ENCODE results near the gene RPS6KA5. TPM values are rescaled to one million over a fixed set of nuclear protein-coding genes. Genes with fewer than 3 reads are reported as not detected.
"Not testable (repeated sequence)": the region's sequence is repeated elsewhere in the genome, so short reads cannot be mapped to it uniquely, and the experiment has no call there.

Gene RPS6KA5
- total RNA-seq, 1 donor, result 0.86 TPM

DNA sequence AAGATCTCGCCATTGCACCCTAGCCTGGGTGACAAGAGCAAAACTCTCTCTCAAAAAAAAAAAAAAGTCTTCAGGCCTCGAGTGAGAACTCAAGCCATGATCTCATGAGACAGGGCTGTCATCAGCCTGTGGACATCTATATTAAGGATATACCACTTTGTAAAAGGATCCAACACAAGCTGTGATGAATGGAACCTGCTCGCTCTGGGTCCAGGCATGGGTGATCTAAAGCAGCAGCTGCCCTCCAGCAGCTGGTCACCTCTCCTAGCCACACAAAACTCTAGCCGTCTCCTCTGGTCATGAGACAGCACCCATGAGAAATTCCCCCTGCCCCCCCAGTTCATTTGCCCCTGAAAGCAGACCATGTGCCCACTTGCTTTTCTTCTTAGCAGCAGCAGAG is 34.3 kb upstream of the RPS6KA5 start:
- DNase-seq (ENCODE audit: low read depth), result no peak
- TF ChIP-seq, protein P1, sequence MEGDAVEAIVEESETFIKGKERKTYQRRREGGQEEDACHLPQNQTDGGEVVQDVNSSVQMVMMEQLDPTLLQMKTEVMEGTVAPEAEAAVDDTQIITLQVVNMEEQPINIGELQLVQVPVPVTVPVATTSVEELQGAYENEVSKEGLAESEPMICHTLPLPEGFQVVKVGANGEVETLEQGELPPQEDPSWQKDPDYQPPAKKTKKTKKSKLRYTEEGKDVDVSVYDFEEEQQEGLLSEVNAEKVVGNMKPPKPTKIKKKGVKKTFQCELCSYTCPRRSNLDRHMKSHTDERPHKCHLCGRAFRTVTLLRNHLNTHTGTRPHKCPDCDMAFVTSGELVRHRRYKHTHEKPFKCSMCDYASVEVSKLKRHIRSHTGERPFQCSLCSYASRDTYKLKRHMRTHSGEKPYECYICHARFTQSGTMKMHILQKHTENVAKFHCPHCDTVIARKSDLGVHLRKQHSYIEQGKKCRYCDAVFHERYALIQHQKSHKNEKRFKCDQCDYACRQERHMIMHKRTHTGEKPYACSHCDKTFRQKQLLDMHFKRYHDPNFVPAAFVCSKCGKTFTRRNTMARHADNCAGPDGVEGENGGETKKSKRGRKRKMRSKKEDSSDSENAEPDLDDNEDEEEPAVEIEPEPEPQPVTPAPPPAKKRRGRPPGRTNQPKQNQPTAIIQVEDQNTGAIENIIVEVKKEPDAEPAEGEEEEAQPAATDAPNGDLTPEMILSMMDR (IDR thresholded peaks at IDR 0.05; ENCODE audit: insufficient read depth, low read depth, low read length), result no peak
- H3K4me3 ChIP-seq (ENCODE audit: low read depth, low read length), result no peak overlapping the region

DNA sequence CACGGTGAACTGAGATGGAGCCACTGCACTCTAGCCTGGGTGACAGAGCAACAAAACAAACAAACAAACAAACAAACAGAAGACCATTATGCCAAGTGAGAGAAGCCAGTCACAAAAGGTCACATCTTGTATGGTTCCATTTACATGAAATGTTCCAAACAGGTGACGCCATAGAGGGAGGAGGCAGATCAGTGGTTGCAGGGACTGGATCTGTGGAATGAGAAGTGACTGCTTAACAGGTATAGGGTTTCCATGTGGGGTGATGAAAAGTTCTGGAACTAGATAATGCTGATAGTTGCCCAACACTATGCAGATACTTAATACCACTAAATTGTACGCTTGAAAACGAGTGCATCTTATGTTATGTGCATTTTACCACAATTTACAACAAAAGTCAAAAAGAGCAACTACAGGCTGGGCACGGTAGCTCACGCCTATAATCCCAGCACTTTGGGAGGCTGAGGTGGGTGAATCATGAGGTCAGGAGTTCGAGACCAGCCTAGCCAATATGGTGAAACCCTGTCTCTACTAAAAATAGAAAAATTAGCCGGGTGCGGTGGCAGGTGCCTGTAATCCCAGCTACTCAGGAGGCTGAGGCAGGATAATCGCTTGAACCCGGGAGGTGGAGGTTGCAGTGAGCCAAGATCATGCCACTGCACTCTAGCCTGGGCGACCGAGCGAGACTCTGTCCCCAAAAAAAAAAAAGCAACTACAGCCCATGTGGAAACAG is 33.5 kb upstream of the RPS6KA5 start:
- H3K4me3 ChIP-seq (ENCODE audit: low read depth, low read length); DNase-seq (ENCODE audit: low read depth): not testable (repeated sequence)

DNA sequence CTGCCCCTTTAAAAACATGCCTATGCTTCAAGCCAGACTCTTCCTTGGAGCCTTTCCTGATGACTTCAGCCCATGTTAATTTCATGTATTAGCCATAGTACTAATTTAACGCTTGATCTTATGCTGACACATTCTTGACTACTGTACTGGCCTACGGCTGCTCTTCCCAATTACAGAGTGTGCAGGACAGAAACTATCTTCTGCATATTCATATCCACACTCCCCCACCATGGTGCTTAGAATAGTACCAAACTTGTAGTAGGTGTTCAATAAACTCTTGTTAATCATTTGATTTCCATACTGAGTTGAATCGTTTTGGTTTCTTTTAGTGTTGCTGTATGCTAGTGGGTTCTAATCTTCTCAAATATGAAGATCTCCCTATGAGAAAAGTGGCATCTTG is 31.6 kb upstream of the RPS6KA5 start:
- TF ChIP-seq, protein P1 (IDR thresholded peaks at IDR 0.05; ENCODE audit: insufficient read depth, low read depth, low read length), result no peak
- DNase-seq (ENCODE audit: low read depth), result no peak
- no peak overlapping the region for H3K4me3 ChIP-seq (ENCODE audit: low read depth, low read length)

- no peak overlapping the region for H3K4me3 ChIP-seq (ENCODE audit: low read depth, low read length)
- TF ChIP-seq, protein P1 (IDR thresholded peaks at IDR 0.05; ENCODE audit: insufficient read depth, low read depth, low read length), result no peak
- no peak for DNase-seq (ENCODE audit: low read depth)
Observed at GRCh38 chr14:91090743-91091142, 30.3 kb upstream of the RPS6KA5 start.

GRCh38 chr14:91089958-91090535 is 29.6 kb upstream of the RPS6KA5 start:
- H3K4me3 ChIP-seq (ENCODE audit: low read depth, low read length), result no peak overlapping the region
- DNase-seq (ENCODE audit: low read depth), result no peak
- TF ChIP-seq, protein P1 (IDR thresholded peaks at IDR 0.05; ENCODE audit: insufficient read depth, low read depth, low read length), result no peak

DNA sequence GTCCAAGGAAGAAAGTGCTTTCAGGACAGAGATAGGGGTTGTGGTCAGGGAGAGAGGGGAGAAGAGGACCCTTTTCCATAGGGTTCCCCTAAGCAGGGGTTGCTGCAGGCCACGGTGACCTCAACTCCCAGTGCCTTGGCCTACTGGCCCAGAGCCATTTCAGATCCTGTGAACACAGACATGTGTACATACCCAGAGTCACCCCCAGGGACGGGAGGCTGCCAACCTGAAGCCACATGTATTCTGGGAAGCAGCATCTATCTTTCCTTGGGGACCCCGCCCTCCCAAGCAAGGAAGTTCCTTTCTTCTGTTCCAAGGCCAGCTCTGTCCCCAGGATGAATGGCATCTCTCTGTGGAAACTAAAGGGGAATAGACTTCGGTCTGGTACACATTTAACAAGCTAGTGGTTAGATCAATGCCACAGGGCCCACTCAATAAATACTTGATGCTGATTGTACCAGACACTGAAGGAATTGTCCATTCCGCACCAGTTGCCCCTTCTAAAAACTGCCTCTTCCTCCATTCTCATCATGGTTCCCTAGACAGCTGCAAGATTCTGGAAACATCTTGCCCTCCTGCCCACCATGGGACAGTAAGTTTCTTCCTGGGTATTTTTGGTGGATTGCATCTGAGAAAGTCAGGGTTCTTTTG is 28.3 kb upstream of the RPS6KA5 start:
- DNase-seq (ENCODE audit: low read depth), result no peak
- H3K4me3 ChIP-seq (ENCODE audit: low read depth, low read length), result no peak overlapping the region
- TF ChIP-seq, protein P1 (IDR thresholded peaks at IDR 0.05; ENCODE audit: insufficient read depth, low read depth, low read length), result no peak

DNA sequence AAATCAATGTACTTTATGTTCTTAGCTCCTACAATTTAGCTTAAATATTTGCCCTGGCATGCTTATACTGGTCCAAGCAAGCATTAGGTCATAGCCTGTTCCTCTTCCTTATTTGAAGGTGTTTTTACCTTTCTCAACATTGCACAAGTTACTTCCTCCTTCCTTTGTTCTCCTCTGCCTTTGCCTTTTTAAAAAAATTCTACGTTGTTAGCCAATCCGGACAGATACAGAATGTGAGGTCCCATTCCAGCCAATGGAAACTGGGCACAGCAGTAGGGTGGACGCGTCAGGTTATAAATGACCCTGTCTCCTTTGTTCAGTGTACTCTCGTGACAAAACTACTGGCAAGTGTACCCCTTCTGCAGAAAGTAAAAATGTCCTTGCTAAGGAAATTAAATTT is 27.0 kb upstream of the RPS6KA5 start:
- H3K4me3 ChIP-seq (ENCODE audit: low read depth, low read length), result not testable (repeated sequence)

More for the DNA sequence above, 27.0 kb upstream of the RPS6KA5 start:
- DNase-seq (ENCODE audit: low read depth), result not testable (repeated sequence)
